IPS DF 6.9 (cell line): Measurements from ENCODE around the gene MMEL1.

ENCODE experiments used
- DNase-seq: peaks from one replicate; pipeline ENCODE4 v3.0.0-alpha.2; 2013; ENCODE audit warnings: low read depth, low spot score
- H3K27ac ChIP-seq: one replicate; pipeline ENCODE4 v1.5.1; 2013; ENCODE audit warnings: low read length, control low read depth
- H3K27me3 ChIP-seq: 2 replicates; pipeline ENCODE4 v1.6.1; 2013; ENCODE audit warnings: mild to moderate bottlenecking, low read length; ENCODE audit not compliant: control insufficient read depth, insufficient read depth
- H3K36me3 ChIP-seq: 2 replicates; pipeline ENCODE4 v1.6.1; 2013; ENCODE audit warnings: low read length; ENCODE audit not compliant: control insufficient read depth, insufficient read depth
- H3K4me1 ChIP-seq: 2 replicates; pipeline ENCODE4 v1.6.1; 2013; ENCODE audit warnings: low read length; ENCODE audit not compliant: control insufficient read depth, insufficient read depth
- H3K4me3 ChIP-seq: 2 replicates; pipeline ENCODE4 v1.5.1; 2013; ENCODE audit warnings: mild to moderate bottlenecking, low read length
- H3K9me3 ChIP-seq: 2 replicates; pipeline ENCODE4 v1.6.1; 2013; ENCODE audit warnings: low read length, inconsistent platforms; ENCODE audit not compliant: control insufficient read depth, insufficient read depth
- WGBS: extraction: QIAGEN DNeasy Blood & Tissue Kit; methylation state at CpG from one replicate; pipeline ENCODE4 v1.1.7; 2013; ENCODE audit warnings: mixed read lengths, missing lambda C conversion rate; ENCODE audit not compliant: insufficient read length, insufficient coverage; 5-methylcytosine and 5-hydroxymethylcytosine counted together

The MMEL1 gene

DNA sequence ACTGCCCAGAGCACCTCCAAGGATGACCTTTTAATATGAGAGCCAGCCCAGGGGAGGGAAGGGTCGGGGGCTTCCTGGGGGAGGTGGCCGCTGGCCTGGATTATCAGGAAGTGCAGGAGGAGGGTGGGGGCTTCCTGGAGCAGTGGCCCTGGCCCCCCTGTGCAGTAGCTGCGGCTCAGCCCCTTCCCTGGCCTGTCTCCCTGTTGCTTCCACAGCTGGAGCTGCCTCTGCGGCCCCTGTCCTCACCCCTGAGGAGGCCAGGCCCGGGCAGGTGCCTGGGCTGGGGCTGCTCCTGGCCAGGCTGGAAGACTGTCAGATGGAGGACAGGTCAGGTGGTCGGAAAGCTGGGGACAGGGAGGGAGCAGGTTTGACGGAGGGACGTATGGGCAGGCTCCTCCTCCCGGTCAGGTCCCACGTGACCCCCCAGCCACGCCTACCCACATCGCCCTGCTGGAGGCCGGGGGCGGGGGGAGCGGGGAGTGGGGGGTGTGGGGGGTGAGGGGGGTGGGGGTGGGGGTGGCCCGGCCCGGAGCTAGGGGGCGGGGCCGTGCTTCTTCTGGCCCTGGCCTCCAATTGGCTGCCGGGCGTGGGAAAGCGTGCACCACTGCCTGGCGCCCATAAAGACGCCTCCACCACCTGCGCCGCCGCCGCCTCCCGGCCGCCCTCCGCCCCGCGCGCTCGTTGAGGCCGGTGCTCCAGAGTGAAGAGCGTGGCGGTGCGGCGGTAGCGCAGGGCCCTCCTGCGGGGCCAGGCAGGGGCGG, 86.9 kb downstream of the MMEL1 start:
- WGBS: no CpG with 5 or more reads among the region's 43 CpGs
- H3K4me3 ChIP-seq: peak overlapping the region; percentile 66
- no peak overlapping the region for H3K27ac ChIP-seq
- H3K36me3 ChIP-seq: no peaks in the 10 kb centered on the region
- no peaks in the 10 kb centered on the region for H3K9me3 ChIP-seq
- peak; percentile 77 for DNase-seq
- no peaks in the 10 kb centered on the region; the same call in 1 of the 2 replicates for H3K27me3 ChIP-seq
- H3K4me1 ChIP-seq: peaks cover 11% of the 10 kb centered on the region

DNA sequence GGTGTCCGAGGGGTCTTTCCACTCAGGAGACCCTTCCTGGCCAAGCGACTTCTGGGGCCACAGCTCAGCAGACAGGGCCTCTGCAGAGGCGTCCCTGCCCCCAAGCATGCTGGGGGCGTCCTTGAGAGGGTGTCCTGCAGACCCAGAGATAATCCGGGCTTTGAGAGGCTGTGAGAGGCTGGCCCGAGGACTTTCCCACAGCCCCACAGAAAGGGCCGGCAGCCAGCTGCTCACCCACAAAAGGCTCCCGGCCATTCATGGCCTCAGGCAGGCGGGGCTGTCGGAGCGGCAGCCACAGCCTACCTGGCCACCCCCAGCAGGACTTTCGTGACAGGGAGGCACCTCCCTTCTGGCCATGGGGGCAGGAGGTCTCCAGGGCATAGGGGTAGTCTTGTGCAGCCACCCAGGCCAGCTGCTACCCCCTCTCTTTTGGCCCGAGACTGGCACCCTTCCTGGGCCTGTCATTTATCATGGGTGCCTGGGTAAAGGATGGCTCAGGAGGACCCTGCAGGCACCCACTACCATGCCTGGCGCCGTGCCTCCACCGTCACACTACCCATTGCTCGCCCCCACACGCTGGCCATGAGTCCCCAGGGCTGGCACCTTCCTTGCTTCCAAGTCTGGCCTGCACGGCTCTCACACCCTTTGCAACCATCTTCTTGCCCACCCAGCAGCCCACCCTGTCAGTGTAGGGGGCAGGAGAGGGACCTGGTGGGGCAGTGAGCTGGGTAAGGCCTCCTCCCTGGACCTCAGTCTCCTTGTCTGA, 87.8 kb downstream of the MMEL1 start:
- DNase-seq: no peak
- no peak overlapping the region for H3K4me3 ChIP-seq
- no peaks in the 10 kb centered on the region; the same call in 1 of the 2 replicates for H3K27me3 ChIP-seq
- H3K9me3 ChIP-seq: no peaks in the 10 kb centered on the region
- H3K27ac ChIP-seq: no peak overlapping the region
- WGBS: no CpG with 5 or more reads among the region's 19 CpGs
- no peaks in the 10 kb centered on the region for H3K36me3 ChIP-seq
- H3K4me1 ChIP-seq: peaks cover 11% of the 10 kb centered on the region

DNA sequence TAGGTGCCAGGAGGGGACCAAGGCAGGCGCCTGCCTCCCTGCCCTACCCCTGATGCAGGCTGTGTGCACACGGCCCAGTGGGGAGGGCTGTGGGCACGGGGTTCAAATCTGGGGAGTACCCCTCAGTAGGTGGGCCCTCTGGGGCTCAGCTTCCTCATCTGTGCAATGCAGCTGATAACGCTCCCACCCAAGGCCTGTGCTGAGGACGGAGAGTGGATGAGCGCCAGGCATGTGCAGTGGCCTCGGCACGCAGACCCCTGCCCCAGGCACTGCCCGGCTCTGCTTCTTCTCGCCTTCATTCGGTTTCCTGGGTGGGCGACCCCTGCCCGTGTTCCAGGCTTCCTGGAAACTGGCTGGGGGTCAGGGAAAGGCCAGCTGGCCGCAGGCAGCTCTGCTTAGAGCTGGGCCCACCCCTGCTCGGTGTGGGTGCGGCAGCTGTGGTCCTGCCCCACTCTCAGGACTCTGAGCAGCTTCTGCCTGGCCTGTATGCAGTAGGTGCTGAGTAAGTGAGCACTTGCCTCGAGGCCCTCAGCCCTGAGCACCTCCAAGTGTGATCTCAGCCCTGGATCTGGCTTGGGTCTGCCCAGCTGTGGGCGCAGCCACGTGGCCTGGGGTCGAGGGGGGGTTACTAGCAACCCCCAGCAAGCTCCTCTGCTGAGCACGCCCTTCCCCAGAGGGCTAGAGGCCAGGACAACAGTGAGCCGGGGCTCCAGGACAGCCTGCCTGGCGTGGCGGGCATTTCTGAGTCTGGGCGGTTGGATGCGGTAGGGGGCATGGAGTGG, 88.5 kb downstream of the MMEL1 start:
- no peaks in the 10 kb centered on the region for H3K9me3 ChIP-seq
- no peak overlapping the region for H3K4me3 ChIP-seq
- no peak overlapping the region for H3K27ac ChIP-seq
- no CpG with 5 or more reads among the region's 26 CpGs for WGBS
- no peaks in the 10 kb centered on the region for H3K36me3 ChIP-seq
- no peaks in the 10 kb centered on the region; the same call in 1 of the 2 replicates for H3K27me3 ChIP-seq
- DNase-seq: no peak
- peaks cover 12% of the 10 kb centered on the region for H3K4me1 ChIP-seq

DNA sequence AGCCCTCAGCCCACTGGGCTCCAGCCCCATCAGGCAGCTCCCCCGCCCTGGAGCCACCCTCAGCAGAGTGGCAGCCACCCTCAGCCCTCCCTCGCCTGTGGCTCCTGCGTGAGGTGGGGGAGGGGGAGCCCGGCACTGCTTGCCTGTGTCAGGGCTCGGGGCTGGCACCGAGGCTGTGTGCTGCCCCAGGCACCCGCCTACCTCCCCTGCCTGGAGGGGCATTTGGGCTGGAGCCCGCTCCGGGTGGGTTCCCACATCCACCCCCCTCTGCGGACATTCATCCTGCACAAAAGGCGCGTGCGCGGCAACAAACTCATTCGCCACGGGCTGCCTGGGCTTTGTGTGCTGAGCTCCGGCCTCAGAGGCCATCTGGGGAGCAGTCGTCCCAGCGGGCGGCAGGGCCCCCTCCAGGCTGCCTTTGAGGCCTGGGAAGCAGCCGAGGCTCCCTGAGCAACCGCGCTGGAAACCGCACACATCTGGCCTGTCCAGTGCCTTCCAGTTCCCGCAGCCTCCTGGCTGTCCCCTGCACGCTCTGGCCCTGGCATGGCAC, 89.2 kb downstream of the MMEL1 start:
- Histone ChIP-seq H3K27ac (no peak overlapping the region), H3K9me3 (no peaks in the 10 kb centered on the region), H3K4me1 (peaks cover 12% of the 10 kb centered on the region), H3K27me3 (no peaks in the 10 kb centered on the region; the same call in 1 of the 2 replicates), H3K36me3 (no peaks in the 10 kb centered on the region), H3K4me3 (no peak overlapping the region)
- WGBS: no CpG with 5 or more reads among the region's 26 CpGs
- no peak for DNase-seq

DNA sequence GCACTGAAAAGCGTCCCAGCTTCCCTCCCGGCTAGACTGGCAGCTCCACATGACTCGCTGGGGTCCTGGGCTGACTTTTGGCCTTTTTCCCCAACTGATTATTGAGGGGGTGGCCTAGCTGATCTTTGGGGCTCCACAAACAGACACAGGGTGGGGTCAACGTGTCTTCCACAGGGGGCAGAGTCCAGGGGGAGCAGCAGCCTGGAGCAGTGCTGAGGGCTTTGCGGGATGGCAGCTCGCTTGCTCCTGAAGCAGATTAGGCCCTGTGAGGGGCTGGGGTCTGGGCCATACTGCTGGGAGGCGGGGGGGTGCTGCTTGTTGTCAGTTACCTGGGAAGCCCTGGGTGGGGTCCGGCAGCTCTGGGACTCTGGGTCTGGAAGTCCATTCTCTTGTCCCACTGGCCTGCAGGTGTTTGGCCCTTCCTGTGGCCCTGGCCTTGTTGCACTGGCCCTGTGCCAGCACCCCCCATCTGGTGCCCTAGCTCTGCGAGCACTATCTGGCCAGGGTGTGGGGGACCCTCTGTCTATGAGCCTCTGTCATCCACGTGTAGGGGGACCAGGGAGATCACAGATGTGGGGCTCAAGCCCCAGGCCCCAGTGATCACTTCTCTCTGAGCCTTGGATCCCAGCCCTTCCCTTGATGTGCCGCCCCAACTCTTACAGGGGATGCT, 90.4 kb downstream of the MMEL1 start:
- Histone ChIP-seq H3K36me3 (no peaks in the 10 kb centered on the region), H3K9me3 (no peaks in the 10 kb centered on the region), H3K27ac (no peak overlapping the region), H3K27me3 (no peaks in the 10 kb centered on the region; the same call in 1 of the 2 replicates), H3K4me1 (peaks cover 8% of the 10 kb centered on the region; the same call in 1 of the 2 replicates), H3K4me3 (no peak overlapping the region)
- WGBS: no CpG with 5 or more reads among the region's 11 CpGs
- no peak for DNase-seq

DNA sequence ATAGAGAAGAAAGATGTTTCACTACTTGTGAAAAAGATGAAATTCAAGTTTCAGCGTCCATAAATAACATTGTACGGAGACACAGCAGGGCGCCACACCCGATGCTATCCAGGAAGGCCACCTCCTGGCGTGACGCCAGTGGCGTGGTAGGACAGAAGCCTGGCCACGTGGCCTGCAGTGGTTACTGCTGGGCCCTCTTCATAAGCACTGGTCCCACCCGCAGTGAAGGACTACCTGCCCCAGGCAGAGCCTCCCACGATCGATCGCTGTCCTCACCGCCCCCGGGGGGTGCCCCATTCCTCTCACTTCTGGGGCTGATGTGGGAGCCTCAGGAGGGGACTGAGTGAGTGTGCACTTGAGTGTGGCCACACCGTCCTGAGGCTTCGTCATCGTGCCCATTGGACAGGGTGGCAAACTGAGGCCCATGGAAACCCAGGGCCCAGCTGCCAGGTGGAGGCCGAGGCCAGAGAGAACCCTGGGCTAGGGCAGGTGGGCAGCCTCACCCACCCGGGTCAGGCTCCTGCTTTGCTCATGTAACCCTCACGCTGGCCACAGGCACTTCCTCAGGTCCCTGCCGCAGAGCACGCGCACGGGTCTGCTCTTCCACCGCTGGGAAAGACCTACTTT, 91.1 kb downstream of the MMEL1 start:
- H3K4me1 ChIP-seq: peaks cover 8% of the 10 kb centered on the region; the same call in 1 of the 2 replicates
- H3K4me3 ChIP-seq: no peak overlapping the region
- WGBS: no CpG with 5 or more reads among the region's 25 CpGs
- no peaks in the 10 kb centered on the region; the same call in 1 of the 2 replicates for H3K27me3 ChIP-seq
- H3K36me3 ChIP-seq: no peaks in the 10 kb centered on the region
- H3K27ac ChIP-seq: no peak overlapping the region
- H3K9me3 ChIP-seq: no peaks in the 10 kb centered on the region
- no peak for DNase-seq

DNA sequence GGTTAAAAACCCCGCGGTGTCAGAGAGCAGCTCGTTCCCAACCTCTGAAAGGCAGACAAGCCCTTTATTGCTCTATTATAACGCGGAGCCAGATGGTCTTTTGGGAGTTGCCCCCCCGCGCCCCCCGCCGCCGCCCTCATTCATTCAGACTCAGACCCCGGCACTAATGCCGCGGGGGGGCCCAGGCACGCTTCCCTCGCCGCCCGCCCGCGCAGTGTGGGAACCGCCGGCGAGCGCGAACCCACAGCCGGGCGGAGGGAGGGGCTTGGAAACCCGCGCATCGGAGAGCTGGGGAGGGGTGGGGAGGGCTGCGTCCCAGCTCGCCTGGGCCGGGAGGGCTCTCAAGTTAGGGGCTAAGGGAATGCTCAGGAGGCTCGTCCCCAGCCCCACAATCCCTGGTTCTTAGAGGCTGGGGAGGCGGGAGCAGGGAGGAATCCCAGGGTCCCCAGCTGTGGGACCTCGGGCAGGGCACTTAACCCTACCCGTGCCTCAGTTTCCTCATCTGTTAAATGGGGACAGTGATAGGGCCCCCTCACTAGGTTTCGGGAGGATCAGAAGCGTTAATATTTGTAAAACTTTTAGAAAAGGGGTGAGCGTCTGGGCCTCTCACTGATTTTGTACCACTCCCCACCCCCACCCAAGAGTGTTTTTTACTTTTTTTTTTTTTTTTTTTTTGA, 91.9 kb downstream of the MMEL1 start:
- peak overlapping the region; percentile 12; the same call in 1 of the 2 replicates for H3K4me3 ChIP-seq
- H3K27me3 ChIP-seq: no peaks in the 10 kb centered on the region; the same call in 1 of the 2 replicates
- peaks cover 8% of the 10 kb centered on the region; the same call in 1 of the 2 replicates for H3K4me1 ChIP-seq
- no peak for DNase-seq
- H3K27ac ChIP-seq: no peak overlapping the region
- WGBS: no CpG with 5 or more reads among the region's 39 CpGs
- H3K9me3 ChIP-seq: no peaks in the 10 kb centered on the region
- H3K36me3 ChIP-seq: no peaks in the 10 kb centered on the region
